GM23248 (cell line): Measurements from ENCODE around the gene POC1A.

Experiments used
- EZH2 ChIP-seq: fragments of 200-600 bp; sonication (generic); IDR thresholded peaks from 2 replicates; pipeline ENCODE4 v1.6.1; 2018; ENCODE audit warnings: antibody characterized with exemption, mild to moderate bottlenecking; ENCODE audit not compliant: insufficient read depth, poor library complexity, severe bottlenecking
- EZH2phosphoT487 ChIP-seq: fragments of 200-600 bp; sonication (generic); IDR thresholded peaks from 2 replicates; pipeline ENCODE4 v1.6.1; 2018; ENCODE audit warnings: antibody characterized with exemption, moderate library complexity, mild to moderate bottlenecking, low read depth; ENCODE audit not compliant: insufficient read depth

DNA sequence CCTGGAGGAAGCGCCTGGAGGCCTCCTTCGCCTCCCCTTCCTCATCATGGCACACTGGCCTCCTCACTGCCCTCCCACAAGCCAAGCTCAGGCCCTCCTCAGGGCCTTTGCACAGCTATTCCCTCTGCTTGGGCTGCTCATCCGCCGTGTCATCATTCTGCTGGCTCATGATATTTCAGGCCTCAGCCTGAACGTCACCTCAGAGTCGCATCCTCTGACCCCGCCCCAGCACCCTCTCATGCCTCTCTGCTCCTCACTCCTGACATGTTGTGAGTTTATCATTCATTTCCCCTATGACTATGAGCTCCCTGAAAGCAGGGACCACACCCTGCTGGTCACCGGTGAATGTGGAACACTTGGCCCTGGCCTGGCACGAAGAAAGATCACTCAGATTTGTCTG is 20.7 kb upstream of the POC1A start:
- TF ChIP-seq EZH2 (no peak), EZH2phosphoT487 (no peak)
